DND-41 (cell line): ENCODE measurements around the gene TPRN.

Source experiments
- EZH2 ChIP-seq: IDR thresholded peaks from 3 replicates; pipeline ENCODE4 v1.6.1; 2012; ENCODE audit warnings: borderline replicate concordance, low read depth, mild to moderate bottlenecking, moderate library complexity, low read length, inconsistent platforms; ENCODE audit not compliant: severe bottlenecking
- TF ChIP-seq, protein P1 (sequence below): IDR thresholded peaks from 2 replicates; pipeline ENCODE4 v1.5.1; 2012; ENCODE audit warnings: borderline replicate concordance, low read length, moderate library complexity, mild to moderate bottlenecking; ENCODE audit not compliant: poor library complexity, severe bottlenecking; ENCODE audit errors: extremely low read depth

- no peak for TF ChIP-seq EZH2
- TF ChIP-seq, protein P1, sequence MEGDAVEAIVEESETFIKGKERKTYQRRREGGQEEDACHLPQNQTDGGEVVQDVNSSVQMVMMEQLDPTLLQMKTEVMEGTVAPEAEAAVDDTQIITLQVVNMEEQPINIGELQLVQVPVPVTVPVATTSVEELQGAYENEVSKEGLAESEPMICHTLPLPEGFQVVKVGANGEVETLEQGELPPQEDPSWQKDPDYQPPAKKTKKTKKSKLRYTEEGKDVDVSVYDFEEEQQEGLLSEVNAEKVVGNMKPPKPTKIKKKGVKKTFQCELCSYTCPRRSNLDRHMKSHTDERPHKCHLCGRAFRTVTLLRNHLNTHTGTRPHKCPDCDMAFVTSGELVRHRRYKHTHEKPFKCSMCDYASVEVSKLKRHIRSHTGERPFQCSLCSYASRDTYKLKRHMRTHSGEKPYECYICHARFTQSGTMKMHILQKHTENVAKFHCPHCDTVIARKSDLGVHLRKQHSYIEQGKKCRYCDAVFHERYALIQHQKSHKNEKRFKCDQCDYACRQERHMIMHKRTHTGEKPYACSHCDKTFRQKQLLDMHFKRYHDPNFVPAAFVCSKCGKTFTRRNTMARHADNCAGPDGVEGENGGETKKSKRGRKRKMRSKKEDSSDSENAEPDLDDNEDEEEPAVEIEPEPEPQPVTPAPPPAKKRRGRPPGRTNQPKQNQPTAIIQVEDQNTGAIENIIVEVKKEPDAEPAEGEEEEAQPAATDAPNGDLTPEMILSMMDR, result no peak
Observed at GRCh38 chr9:137194388-137194787, 6.2 kb downstream of the TPRN start.
